ENCODE measurements around the gene HPSE2. TPM values are rescaled to one million over a fixed set of nuclear protein-coding genes. Genes with fewer than 3 reads are reported as not detected.

Gene HPSE2
- polyA plus RNA-seq, 1 of the 3 experiments (the other 2 are of a cell fraction): not detected

DNA sequence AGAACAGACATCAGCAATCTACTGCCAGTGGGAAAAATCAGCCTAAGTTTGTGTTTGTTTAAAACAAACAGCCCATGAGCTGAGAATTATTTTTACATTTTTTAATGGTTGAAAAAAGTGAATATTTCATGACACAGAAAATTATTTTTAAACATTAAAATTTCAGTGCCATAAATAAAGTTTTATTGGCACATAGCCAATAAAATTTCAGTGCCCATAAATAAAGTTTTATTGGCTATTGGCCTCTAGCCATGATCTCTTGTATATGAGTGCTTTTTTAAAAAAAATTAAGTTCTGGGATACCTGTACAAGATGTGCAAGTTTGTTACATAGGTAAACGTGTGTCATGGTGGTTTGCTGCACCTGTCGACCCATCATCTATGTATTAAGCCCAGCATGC, 305.9 kb downstream of the HPSE2 start:
- no peaks in the 10 kb centered on the region for H4K20me1 ChIP-seq (ENCODE audit: insufficient read depth)
- no peak overlapping the region for H3K4me2 ChIP-seq
- H3F3A ChIP-seq (replicated peaks; ENCODE audit: insufficient read depth): no peaks in the 10 kb centered on the region
- DNase-seq: no peak
- WGBS (ENCODE audit: low lambda C conversion rate): 38% methylated on average over 2 of the region's 2 CpGs
- H3K9me3 ChIP-seq: no peaks in the 10 kb centered on the region
- POLR2A ChIA-PET: no interaction called here
- no peak overlapping the region for H3K27ac ChIP-seq (ENCODE audit: low read depth in 2 of 2, low read length in 1 of 2)
- no peaks in the 10 kb centered on the region for H3K79me2 ChIP-seq (ENCODE audit: insufficient read depth)
- no peak overlapping the region for H3K9ac ChIP-seq
- H3K36me3 ChIP-seq (replicated peaks in 1 of 2; ENCODE audit: control insufficient read depth in 1 of 2, insufficient read depth in 2 of 2, low read length in 1 of 2): no peaks in the 10 kb centered on the region
- no peaks in the 10 kb centered on the region for H3K27me3 ChIP-seq (ENCODE audit: insufficient read depth)
- H3K4me3 ChIP-seq (ENCODE audit: low read depth in 2 of 2, low read length in 1 of 2): no peak overlapping the region
- TF ChIP-seq, protein P1, sequence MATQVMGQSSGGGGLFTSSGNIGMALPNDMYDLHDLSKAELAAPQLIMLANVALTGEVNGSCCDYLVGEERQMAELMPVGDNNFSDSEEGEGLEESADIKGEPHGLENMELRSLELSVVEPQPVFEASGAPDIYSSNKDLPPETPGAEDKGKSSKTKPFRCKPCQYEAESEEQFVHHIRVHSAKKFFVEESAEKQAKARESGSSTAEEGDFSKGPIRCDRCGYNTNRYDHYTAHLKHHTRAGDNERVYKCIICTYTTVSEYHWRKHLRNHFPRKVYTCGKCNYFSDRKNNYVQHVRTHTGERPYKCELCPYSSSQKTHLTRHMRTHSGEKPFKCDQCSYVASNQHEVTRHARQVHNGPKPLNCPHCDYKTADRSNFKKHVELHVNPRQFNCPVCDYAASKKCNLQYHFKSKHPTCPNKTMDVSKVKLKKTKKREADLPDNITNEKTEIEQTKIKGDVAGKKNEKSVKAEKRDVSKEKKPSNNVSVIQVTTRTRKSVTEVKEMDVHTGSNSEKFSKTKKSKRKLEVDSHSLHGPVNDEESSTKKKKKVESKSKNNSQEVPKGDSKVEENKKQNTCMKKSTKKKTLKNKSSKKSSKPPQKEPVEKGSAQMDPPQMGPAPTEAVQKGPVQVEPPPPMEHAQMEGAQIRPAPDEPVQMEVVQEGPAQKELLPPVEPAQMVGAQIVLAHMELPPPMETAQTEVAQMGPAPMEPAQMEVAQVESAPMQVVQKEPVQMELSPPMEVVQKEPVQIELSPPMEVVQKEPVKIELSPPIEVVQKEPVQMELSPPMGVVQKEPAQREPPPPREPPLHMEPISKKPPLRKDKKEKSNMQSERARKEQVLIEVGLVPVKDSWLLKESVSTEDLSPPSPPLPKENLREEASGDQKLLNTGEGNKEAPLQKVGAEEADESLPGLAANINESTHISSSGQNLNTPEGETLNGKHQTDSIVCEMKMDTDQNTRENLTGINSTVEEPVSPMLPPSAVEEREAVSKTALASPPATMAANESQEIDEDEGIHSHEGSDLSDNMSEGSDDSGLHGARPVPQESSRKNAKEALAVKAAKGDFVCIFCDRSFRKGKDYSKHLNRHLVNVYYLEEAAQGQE (IDR thresholded peaks at IDR 0.05; ENCODE audit: low read depth, low read length): no peak
- TF ChIP-seq, protein P2, sequence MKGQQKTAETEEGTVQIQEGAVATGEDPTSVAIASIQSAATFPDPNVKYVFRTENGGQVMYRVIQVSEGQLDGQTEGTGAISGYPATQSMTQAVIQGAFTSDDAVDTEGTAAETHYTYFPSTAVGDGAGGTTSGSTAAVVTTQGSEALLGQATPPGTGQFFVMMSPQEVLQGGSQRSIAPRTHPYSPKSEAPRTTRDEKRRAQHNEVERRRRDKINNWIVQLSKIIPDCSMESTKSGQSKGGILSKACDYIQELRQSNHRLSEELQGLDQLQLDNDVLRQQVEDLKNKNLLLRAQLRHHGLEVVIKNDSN (IDR thresholded peaks at IDR 0.05; ENCODE audit: borderline replicate concordance, low read depth): no peak
- TF ChIP-seq, protein P3, sequence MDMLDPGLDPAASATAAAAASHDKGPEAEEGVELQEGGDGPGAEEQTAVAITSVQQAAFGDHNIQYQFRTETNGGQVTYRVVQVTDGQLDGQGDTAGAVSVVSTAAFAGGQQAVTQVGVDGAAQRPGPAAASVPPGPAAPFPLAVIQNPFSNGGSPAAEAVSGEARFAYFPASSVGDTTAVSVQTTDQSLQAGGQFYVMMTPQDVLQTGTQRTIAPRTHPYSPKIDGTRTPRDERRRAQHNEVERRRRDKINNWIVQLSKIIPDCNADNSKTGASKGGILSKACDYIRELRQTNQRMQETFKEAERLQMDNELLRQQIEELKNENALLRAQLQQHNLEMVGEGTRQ (IDR thresholded peaks at IDR 0.05; ENCODE audit: borderline replicate concordance, low read depth, low read length): no peak
- TF ChIP-seq, protein P4, sequence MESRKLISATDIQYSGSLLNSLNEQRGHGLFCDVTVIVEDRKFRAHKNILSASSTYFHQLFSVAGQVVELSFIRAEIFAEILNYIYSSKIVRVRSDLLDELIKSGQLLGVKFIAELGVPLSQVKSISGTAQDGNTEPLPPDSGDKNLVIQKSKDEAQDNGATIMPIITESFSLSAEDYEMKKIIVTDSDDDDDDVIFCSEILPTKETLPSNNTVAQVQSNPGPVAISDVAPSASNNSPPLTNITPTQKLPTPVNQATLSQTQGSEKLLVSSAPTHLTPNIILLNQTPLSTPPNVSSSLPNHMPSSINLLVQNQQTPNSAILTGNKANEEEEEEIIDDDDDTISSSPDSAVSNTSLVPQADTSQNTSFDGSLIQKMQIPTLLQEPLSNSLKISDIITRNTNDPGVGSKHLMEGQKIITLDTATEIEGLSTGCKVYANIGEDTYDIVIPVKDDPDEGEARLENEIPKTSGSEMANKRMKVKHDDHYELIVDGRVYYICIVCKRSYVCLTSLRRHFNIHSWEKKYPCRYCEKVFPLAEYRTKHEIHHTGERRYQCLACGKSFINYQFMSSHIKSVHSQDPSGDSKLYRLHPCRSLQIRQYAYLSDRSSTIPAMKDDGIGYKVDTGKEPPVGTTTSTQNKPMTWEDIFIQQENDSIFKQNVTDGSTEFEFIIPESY (IDR thresholded peaks at IDR 0.05; ENCODE audit: borderline replicate concordance, low read depth): no peak
- TF ChIP-seq TEAD4 (IDR thresholded peaks at IDR 0.05; ENCODE audit: borderline replicate concordance, insufficient read depth) (no peak), SMC3 (IDR thresholded peaks at IDR 0.05; ENCODE audit: low read depth, low read length) (no peak), ELF1 (IDR thresholded peaks at IDR 0.05) (no peak), RXRA (IDR thresholded peaks at IDR 0.05; ENCODE audit: borderline replicate concordance, low read depth) (no peak), RCOR1 (IDR thresholded peaks at IDR 0.05; ENCODE audit: low read length) (no peak), JUND (IDR thresholded peaks at IDR 0.05) (no peak), FOSL2 (IDR thresholded peaks at IDR 0.05; ENCODE audit: borderline replicate concordance, low read depth) (no peak), EZH2phosphoT487 (IDR thresholded peaks at IDR 0.05; ENCODE audit: borderline replicate concordance, low read depth) (no peak)
- TF ChIP-seq, protein P5, sequence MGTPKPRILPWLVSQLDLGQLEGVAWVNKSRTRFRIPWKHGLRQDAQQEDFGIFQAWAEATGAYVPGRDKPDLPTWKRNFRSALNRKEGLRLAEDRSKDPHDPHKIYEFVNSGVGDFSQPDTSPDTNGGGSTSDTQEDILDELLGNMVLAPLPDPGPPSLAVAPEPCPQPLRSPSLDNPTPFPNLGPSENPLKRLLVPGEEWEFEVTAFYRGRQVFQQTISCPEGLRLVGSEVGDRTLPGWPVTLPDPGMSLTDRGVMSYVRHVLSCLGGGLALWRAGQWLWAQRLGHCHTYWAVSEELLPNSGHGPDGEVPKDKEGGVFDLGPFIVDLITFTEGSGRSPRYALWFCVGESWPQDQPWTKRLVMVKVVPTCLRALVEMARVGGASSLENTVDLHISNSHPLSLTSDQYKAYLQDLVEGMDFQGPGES (IDR thresholded peaks at IDR 0.05; ENCODE audit: low read depth, low read length): no peak
- no peaks in the 10 kb centered on the region for H3K4me1 ChIP-seq (ENCODE audit: control insufficient read depth in 1 of 2, insufficient read depth in 2 of 2, low read depth in 1 of 2, low read length in 1 of 2)
- H2AFZ ChIP-seq (ENCODE audit: low read depth): no peak overlapping the region
- no peaks in the 10 kb centered on the region for H3K9me2 ChIP-seq
- CTCF ChIA-PET: no interaction called here

Data from SK-N-SH (cell line).